ENCODE measurements around the gene CRYZL1. TPM values are rescaled to one million over a fixed set of nuclear protein-coding genes. Genes with fewer than 3 reads are reported as not detected.
"Not testable (repeated sequence)": the region's sequence is repeated elsewhere in the genome, so short reads cannot be mapped to it uniquely, and the experiment has no call there.

The CRYZL1 gene
- total RNA-seq, 2 experiments from 2014 or later: 28.6 to 30.5 TPM

DNA sequence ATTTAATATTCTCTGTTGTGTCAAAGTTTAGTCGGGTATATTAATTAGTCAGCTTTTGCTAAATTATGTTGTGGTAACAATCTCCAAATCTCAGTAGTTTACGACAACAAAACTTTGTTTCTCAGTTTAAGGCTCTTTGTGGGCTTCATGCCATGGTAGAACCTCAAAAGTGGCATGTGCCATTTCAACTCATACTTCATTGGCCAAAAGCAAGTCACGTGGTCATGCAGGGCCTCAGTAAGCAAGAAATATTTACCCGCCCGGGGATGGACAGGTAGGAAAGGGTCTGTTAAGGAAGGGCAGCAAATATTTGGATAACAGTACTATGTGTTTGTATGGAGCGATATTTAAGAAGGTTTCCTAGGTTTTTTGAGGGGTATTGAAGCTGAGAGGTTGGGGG, 39.3 kb upstream of the CRYZL1 start:
- no peaks in the 10 kb centered on the region for H3K27me3 ChIP-seq (ENCODE audit: control insufficient read depth in 1 of 2, insufficient read depth in 2 of 2, low read length in 2 of 2)
- no peaks in the 10 kb centered on the region for H3K9me3 ChIP-seq (ENCODE audit: control insufficient read depth in 1 of 2, insufficient read depth in 1 of 2, low read length in 2 of 2)
- H3K27ac ChIP-seq (ENCODE audit: low read depth in 1 of 2, low read length in 2 of 2): no peak overlapping the region
- ATAC-seq (ENCODE audit: poor library complexity) (no peak), DNase-seq (no peak)
- no peaks in the 10 kb centered on the region for H3K4me1 ChIP-seq (ENCODE audit: insufficient read depth, low read length)
- no peak overlapping the region for H3K27ac Mint-ChIP-seq
- no peaks in the 10 kb centered on the region for H3K36me3 ChIP-seq (ENCODE audit: insufficient read depth, low read length)
- H3K4me1 Mint-ChIP-seq (ENCODE audit: low read depth): no peaks in the 10 kb centered on the region
- CTCF ChIA-PET: no interaction called here
- H3K4me3 ChIP-seq (ENCODE audit: low read length): no peak overlapping the region
- no peaks in the 10 kb centered on the region for H3K9me3 Mint-ChIP-seq
- H3K27me3 Mint-ChIP-seq: no peaks in the 10 kb centered on the region
- H3K36me3 Mint-ChIP-seq (ENCODE audit: low read depth): no peaks in the 10 kb centered on the region
- TF ChIP-seq, protein P1, sequence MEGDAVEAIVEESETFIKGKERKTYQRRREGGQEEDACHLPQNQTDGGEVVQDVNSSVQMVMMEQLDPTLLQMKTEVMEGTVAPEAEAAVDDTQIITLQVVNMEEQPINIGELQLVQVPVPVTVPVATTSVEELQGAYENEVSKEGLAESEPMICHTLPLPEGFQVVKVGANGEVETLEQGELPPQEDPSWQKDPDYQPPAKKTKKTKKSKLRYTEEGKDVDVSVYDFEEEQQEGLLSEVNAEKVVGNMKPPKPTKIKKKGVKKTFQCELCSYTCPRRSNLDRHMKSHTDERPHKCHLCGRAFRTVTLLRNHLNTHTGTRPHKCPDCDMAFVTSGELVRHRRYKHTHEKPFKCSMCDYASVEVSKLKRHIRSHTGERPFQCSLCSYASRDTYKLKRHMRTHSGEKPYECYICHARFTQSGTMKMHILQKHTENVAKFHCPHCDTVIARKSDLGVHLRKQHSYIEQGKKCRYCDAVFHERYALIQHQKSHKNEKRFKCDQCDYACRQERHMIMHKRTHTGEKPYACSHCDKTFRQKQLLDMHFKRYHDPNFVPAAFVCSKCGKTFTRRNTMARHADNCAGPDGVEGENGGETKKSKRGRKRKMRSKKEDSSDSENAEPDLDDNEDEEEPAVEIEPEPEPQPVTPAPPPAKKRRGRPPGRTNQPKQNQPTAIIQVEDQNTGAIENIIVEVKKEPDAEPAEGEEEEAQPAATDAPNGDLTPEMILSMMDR (IDR thresholded peaks at IDR 0.05): no peak
- POLR2A ChIA-PET: no interaction called here
- no peak overlapping the region for H3K4me3 Mint-ChIP-seq
- intact Hi-C loops (cut with DNase I, micrococcal nuclease): no loop called here

DNA sequence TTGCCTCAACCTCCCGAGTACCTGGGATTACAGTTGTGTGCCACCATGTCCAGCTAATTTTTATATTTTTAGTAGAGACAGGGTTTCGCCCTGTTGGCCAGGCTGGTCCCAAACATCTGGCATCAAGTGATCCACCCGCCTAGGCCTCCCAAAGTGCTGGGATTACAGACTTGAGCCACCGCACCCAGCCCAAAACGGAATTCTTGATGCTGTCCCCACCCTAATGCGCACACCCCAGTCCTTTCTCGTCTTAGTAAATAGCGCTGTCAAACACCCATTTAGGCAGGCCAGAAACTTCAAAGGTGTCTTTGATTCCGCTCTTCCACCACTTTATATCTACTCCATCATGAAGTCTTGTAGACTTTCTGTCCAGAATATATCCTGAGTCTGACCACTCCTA, 35.9 kb upstream of the CRYZL1 start:
- CTCF ChIA-PET: interaction anchor here (0.9 kb wide), 1 partner anchor 10 kb away, joined by 3 read pairs; no protein-coding TSS in a partner anchor
- no peaks in the 10 kb centered on the region for H3K4me1 ChIP-seq (ENCODE audit: insufficient read depth, low read length)
- intact Hi-C loops (cut with DNase I, micrococcal nuclease): no loop called here
- Mint-ChIP-seq H3K27me3 (no peaks in the 10 kb centered on the region), H3K36me3 (ENCODE audit: low read depth) (no peaks in the 10 kb centered on the region), H3K4me3 (no peak overlapping the region), H3K4me1 (ENCODE audit: low read depth) (no peaks in the 10 kb centered on the region), H3K27ac (no peak overlapping the region), H3K9me3 (no peaks in the 10 kb centered on the region)
- ATAC-seq (ENCODE audit: poor library complexity): no peak
- no peak overlapping the region for H3K4me3 ChIP-seq (ENCODE audit: low read length)
- no peaks in the 10 kb centered on the region for H3K27me3 ChIP-seq (ENCODE audit: control insufficient read depth in 1 of 2, insufficient read depth in 2 of 2, low read length in 2 of 2)
- no peak for DNase-seq
- no peak overlapping the region for H3K27ac ChIP-seq (ENCODE audit: low read depth in 1 of 2, low read length in 2 of 2)
- H3K36me3 ChIP-seq (ENCODE audit: insufficient read depth, low read length): no peaks in the 10 kb centered on the region
- H3K9me3 ChIP-seq (ENCODE audit: control insufficient read depth in 1 of 2, insufficient read depth in 1 of 2, low read length in 2 of 2): no peaks in the 10 kb centered on the region
- TF ChIP-seq, protein P1 (IDR thresholded peaks at IDR 0.05): no peak
- POLR2A ChIA-PET: no interaction called here

DNA sequence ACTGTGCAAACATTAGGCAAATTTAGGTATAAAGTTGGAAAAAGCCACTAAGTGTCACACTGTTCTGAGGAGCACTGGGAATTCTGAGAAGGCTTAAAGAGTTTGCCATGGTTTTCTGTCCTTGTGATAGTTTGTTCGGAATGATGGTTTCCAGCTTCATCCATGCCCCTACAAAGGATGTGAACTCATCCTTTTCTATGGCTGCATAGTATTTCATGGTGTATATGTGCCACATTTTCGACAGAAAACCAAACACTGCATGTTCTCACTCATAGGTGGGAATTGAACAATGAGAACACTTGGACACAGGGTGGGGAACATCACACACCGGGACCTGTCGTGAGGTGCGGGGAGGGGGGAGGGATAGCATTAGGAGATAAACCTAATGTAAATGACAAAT, 35.1 kb upstream of the CRYZL1 start:
- H3K27me3 Mint-ChIP-seq; DNase-seq; H3K36me3 ChIP-seq (ENCODE audit: insufficient read depth, low read length); H3K4me3 Mint-ChIP-seq; H3K9me3 ChIP-seq (ENCODE audit: control insufficient read depth in 1 of 2, insufficient read depth in 1 of 2, low read length in 2 of 2); H3K9me3 Mint-ChIP-seq; H3K27ac ChIP-seq (ENCODE audit: low read depth in 1 of 2, low read length in 2 of 2); H3K4me1 Mint-ChIP-seq (ENCODE audit: low read depth); H3K27me3 ChIP-seq (ENCODE audit: control insufficient read depth in 1 of 2, insufficient read depth in 2 of 2, low read length in 2 of 2); ATAC-seq (ENCODE audit: poor library complexity); intact Hi-C loops (cut with DNase I, micrococcal nuclease); H3K4me1 ChIP-seq (ENCODE audit: insufficient read depth, low read length); POLR2A ChIA-PET; H3K27ac Mint-ChIP-seq; H3K36me3 Mint-ChIP-seq (ENCODE audit: low read depth); H3K4me3 ChIP-seq (ENCODE audit: low read length); CTCF ChIA-PET: not testable (repeated sequence)

DNA sequence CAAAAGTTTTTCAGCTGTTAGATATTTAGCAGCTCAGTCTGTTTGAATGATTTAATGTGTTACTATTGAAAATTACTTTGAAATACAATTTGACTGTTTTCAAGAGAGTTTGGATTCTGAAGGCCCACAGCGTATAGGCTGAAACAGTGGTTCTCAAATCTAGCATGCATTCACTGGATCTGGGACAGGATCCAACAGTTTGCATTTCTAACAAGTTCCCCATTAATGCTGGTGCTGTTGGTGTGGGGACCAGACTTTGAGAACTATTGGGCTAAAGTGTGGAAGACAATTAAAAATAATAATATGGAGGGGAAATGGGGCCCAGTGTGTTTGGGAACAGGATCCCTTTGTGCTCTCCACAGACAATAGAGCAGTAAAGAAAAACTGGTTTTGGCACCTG, 32.7 kb upstream of the CRYZL1 start:
- intact Hi-C loops (cut with DNase I, micrococcal nuclease): no loop called here
- TF ChIP-seq, protein P1 (IDR thresholded peaks at IDR 0.05): no peak
- no peaks in the 10 kb centered on the region for H3K36me3 ChIP-seq (ENCODE audit: insufficient read depth, low read length)
- Mint-ChIP-seq H3K27me3 (no peaks in the 10 kb centered on the region), H3K4me3 (no peak overlapping the region), H3K9me3 (no peaks in the 10 kb centered on the region), H3K27ac (no peak overlapping the region), H3K4me1 (ENCODE audit: low read depth) (no peaks in the 10 kb centered on the region), H3K36me3 (ENCODE audit: low read depth) (no peaks in the 10 kb centered on the region)
- no peak overlapping the region for H3K27ac ChIP-seq (ENCODE audit: low read depth in 1 of 2, low read length in 2 of 2)
- ATAC-seq (ENCODE audit: poor library complexity): no peak
- no peaks in the 10 kb centered on the region for H3K27me3 ChIP-seq (ENCODE audit: control insufficient read depth in 1 of 2, insufficient read depth in 2 of 2, low read length in 2 of 2)
- no peaks in the 10 kb centered on the region for H3K9me3 ChIP-seq (ENCODE audit: control insufficient read depth in 1 of 2, insufficient read depth in 1 of 2, low read length in 2 of 2)
- ChIA-PET CTCF (no interaction called here), POLR2A (no interaction called here)
- DNase-seq: no peak
- no peak overlapping the region for H3K4me3 ChIP-seq (ENCODE audit: low read length)
- H3K4me1 ChIP-seq (ENCODE audit: insufficient read depth, low read length): no peaks in the 10 kb centered on the region
